ENCODE results near the gene EIF6. TPM values are rescaled to one million over a fixed set of nuclear protein-coding genes. Genes with fewer than 3 reads are reported as not detected.

EIF6 gene
- total and polyA plus RNA-seq, 2 of the 8 experiments (the other 6 are each of a cell fraction or from before 2014, with no cell fraction given), result 184 to 319 TPM

GRCh38 chr20:35298264-35298663, 13.7 kb upstream of the EIF6 start:
- Histone ChIP-seq H3K79me1 (ENCODE audit: low read depth, low read length) (no peaks in the 10 kb centered on the region), H3K4me1 (replicated peaks in 1 of 4; ENCODE audit: control insufficient read depth in 3 of 4, insufficient read depth in 4 of 4, low read length in 3 of 4) (no peaks in the 10 kb centered on the region; a peak in 1 of 7 replicates), H3K9me3 (ENCODE audit: insufficient read depth in 2 of 2, low read depth in 1 of 2, low read length in 1 of 2) (no peaks in the 10 kb centered on the region), H3K4ac (replicated peaks; ENCODE audit: insufficient read length, low read depth, low read length) (no peak overlapping the region), H3K9ac (replicated peaks in 1 of 4; ENCODE audit: extremely low read depth in 1 of 4, low read depth in 3 of 4, low read length in 3 of 4) (no peak overlapping the region), H3K27ac (ENCODE audit: low read depth, low read length) (no peak overlapping the region), H3K18ac (ENCODE audit: extremely low read depth, low read length) (no peak overlapping the region), H3K14ac (ENCODE audit: insufficient read length) (no peak overlapping the region), H3K27me3 (replicated peaks in 1 of 4; ENCODE audit: control insufficient read depth in 3 of 4, extremely low read depth in 1 of 4, insufficient read depth in 3 of 4, low read length in 3 of 4) (no peaks in the 10 kb centered on the region), H3K23ac (ENCODE audit: insufficient read length) (no peak overlapping the region), H4K20me1 (replicated peaks in 1 of 2; ENCODE audit: control insufficient read depth in 1 of 2, insufficient read depth in 2 of 2, low read length in 2 of 2) (no peaks in the 10 kb centered on the region), H2BK20ac (ENCODE audit: low read length) (no peak overlapping the region), H4K5ac (ENCODE audit: insufficient read length, low read depth, low read length) (no peak overlapping the region), H2AK5ac (ENCODE audit: low read depth, low read length) (no peak overlapping the region), H3K36me3 (ENCODE audit: control insufficient read depth in 2 of 4, insufficient read depth in 4 of 4, low read length in 3 of 4) (no peaks in the 10 kb centered on the region), H4K8ac (ENCODE audit: extremely low read depth, insufficient read depth, low read length) (no peak overlapping the region), H2BK5ac (ENCODE audit: low read depth, low read length) (no peak overlapping the region), H2BK12ac (ENCODE audit: low read depth, low read length) (no peak overlapping the region; the same call in 1 of the 2 replicates), H3K56ac (replicated peaks; ENCODE audit: insufficient read length, low read depth, low read length) (no peak overlapping the region), H3K23me2 (ENCODE audit: low read depth, low read length) (no peaks in the 10 kb centered on the region), H2AFZ (ENCODE audit: low read length) (no peak overlapping the region), H2BK120ac (replicated peaks; ENCODE audit: low read depth, low read length) (no peak overlapping the region), H4K91ac (replicated peaks; ENCODE audit: insufficient read length, low read length) (no peak overlapping the region), H3K79me2 (ENCODE audit: control insufficient read depth in 1 of 2, insufficient read depth in 2 of 2, low read length in 2 of 2) (no peaks in the 10 kb centered on the region), H2BK15ac (ENCODE audit: low read length) (no peak overlapping the region), H3K4me3 (ENCODE audit: extremely low read depth in 1 of 4, insufficient read depth in 2 of 4, low read depth in 3 of 4, low read length in 4 of 4) (no peak overlapping the region), H3K4me2 (ENCODE audit: insufficient read depth in 1 of 2, low read depth in 2 of 2, low read length in 2 of 2) (no peak overlapping the region)
- TF ChIP-seq POU5F1 (IDR thresholded peaks at IDR 0.05; ENCODE audit: low read depth, low read length) (no peak), KDM1A (IDR thresholded peaks at IDR 0.05; ENCODE audit: borderline replicate concordance, low read length) (no peak), RFX5 (IDR thresholded peaks at IDR 0.05; ENCODE audit: borderline replicate concordance, low read depth, low read length) (no peak), ATF3 (IDR thresholded peaks at IDR 0.05; ENCODE audit: insufficient read depth, low read depth, low read length) (no peak), EP300 (IDR thresholded peaks at IDR 0.05; ENCODE audit: borderline replicate concordance in 1 of 2, low read depth in 2 of 2, low read length in 2 of 2) (no peak), CTBP2 (IDR thresholded peaks at IDR 0.05; ENCODE audit: borderline replicate concordance, insufficient read depth, insufficient read length, low read length) (no peak), CEBPB (IDR thresholded peaks at IDR 0.05; ENCODE audit: low read depth, low read length) (no peak), YY1 (IDR thresholded peaks at IDR 0.05; ENCODE audit: low read depth, low read length) (no peak), TAF7 (optimal IDR thresholded peaks at IDR 0.05; ENCODE audit: borderline replicate concordance, low read depth, low read length) (no peak), EGR1 (IDR thresholded peaks at IDR 0.05; ENCODE audit: borderline replicate concordance, low read depth, low read length) (no peak), GABPA (IDR thresholded peaks at IDR 0.05; ENCODE audit: borderline replicate concordance, insufficient read depth, low read length) (no peak)
- CTCF ChIA-PET (ENCODE audit: partially characterized antibody), result interaction anchor here (1.1 to 13.8 kb wide), 6 partner anchors 9 to 151 kb away, joined by 3 to 130 read pairs (median 4); partner anchors contain the start of genes EDEM2, EIF6 and MMP24OS
- DNase-seq (ENCODE audit: low read depth in 1 of 2, low spot score in 2 of 2), result no peak
- no peak for FAIRE-seq
- WGBS, 2 experiments (ENCODE audit: extremely low coverage in 1 of 2, insufficient coverage in 1 of 2, insufficient read length in 1 of 2, insufficient replicate concordance in 2 of 2, low coverage in 1 of 2, low lambda C conversion rate in 2 of 2, missing lambda C conversion rate in 1 of 2), result 83% methylated on average over 4 of the region's 5 CpGs; no CpG with 5 or more reads in 1 of the 2 experiments
- POLR2A ChIA-PET (ENCODE audit: partially characterized antibody), result interaction anchor here (1.0 to 2.8 kb wide), 3 partner anchors 12 to 21 kb away, joined by 3 to 16 read pairs (median 5); partner anchors contain the start of genes EIF6 and MMP24OS

Data from H1 (cell line).